A549 (cell line): ENCODE results near the gene PHF10. TPM values are rescaled to one million over a fixed set of nuclear protein-coding genes. Genes with fewer than 3 reads are reported as not detected.

Experiments
- ATAC-seq, 2 experiments: fragments of 200-7000 bp in 1 of 2; fragments of >200 bp in 1 of 2; cut with Nextera tagmentation in 1 of 2; cut with Tn5 transposase in 1 of 2; 3 replicates each; pipeline versions ENCODE4 v1.8.0 to v1.9.1; 2018 to 2020; ENCODE audit warnings: mild to moderate bottlenecking in 1 of 2, moderate library complexity in 1 of 2
- CTCF ChIA-PET: fragments of 300-600 bp; sonication (Branson Sonifier 250); formaldehyde crosslinking; extraction: SDS; loops from one replicate; lab custom pipeline; 2021; ENCODE audit warnings: antibody characterized with exemption, inconsistent platforms; lab: Yijun Ruan, JAX
- POLR2A ChIA-PET: fragments of 350-600 bp; formaldehyde crosslinking; extraction: SDS; loops from one replicate; lab custom pipeline; 2021; ENCODE audit warnings: antibody characterized with exemption, inconsistent platforms; lab: Yijun Ruan, JAX
- DNase-seq, 2 experiments: peaks; one replicate each; pipeline versions ENCODE4 v3.0.0 to v3.0.0-alpha.2; 2011 to 2016; ENCODE audit warnings: low read depth in 1 of 2, low spot score in 1 of 2
- FAIRE-seq: peaks from 2 replicates; lab custom pipeline; 2011; peaks lifted over from hg19 to GRCh38; lab: Jason Lieb, UNC
- H3K27ac ChIP-seq, 2 experiments: fragments of >200 bp; sonication (Bioruptor Twin); formaldehyde crosslinking; 3 replicates each; pipeline ENCODE4 v1.5.1; 2016 to 2017
- H3K4me1 ChIP-seq: fragments of >200 bp; sonication (Bioruptor Twin); formaldehyde crosslinking; 3 replicates; pipeline ENCODE4 v1.6.1; 2016
- H3K4me2 ChIP-seq: fragments of >200 bp; sonication (Bioruptor Twin); formaldehyde crosslinking; 3 replicates; pipeline ENCODE4 v1.6.1; 2016
- H3K4me3 ChIP-seq: fragments of >200 bp; sonication (Bioruptor Twin); formaldehyde crosslinking; 3 replicates; pipeline ENCODE4 v1.5.1; 2016
- H3K9me3 ChIP-seq: fragments of >200 bp; sonication (Bioruptor Twin); formaldehyde crosslinking; 3 replicates; pipeline ENCODE4 v1.6.1; 2016
- ATOH8 ChIP-seq: fragments of 250-450 bp; sonication (Bioruptor Pico); IDR thresholded peaks from 2 replicates; pipeline ENCODE4 v1.5.0; 2020; ENCODE audit warnings: low read depth, mild to moderate bottlenecking, moderate library complexity
- BCL3 ChIP-seq: fragments of >200 bp; sonication (Bioruptor Twin); formaldehyde crosslinking; IDR thresholded peaks from 3 replicates; pipeline ENCODE4 v1.6.1; 2016
- E2F6 ChIP-seq: IDR thresholded peaks from 2 replicates; pipeline ENCODE4 v1.6.1; 2012; ENCODE audit warnings: low read depth, borderline replicate concordance
- EP300 ChIP-seq, 2 experiments: fragments of >200 bp; sonication (Bioruptor Twin); formaldehyde crosslinking; IDR thresholded peaks; 2 replicates in 1 of 2; 3 replicates in 1 of 2; pipeline ENCODE4 v1.6.1; 2016 to 2017
- ESRRA ChIP-seq: fragments of 150-350 bp; IDR thresholded peaks from 2 replicates; pipeline ENCODE4 v1.6.1; 2014; ENCODE audit warnings: mild to moderate bottlenecking, low read length, borderline replicate concordance
- FOSB ChIP-seq: fragments of 250-450 bp; sonication (Bioruptor Pico); IDR thresholded peaks from 2 replicates; pipeline ENCODE4 v1.5.0; 2020; ENCODE audit warnings: mild to moderate bottlenecking, moderate library complexity
- HDAC2 ChIP-seq: fragments of 200-600 bp; sonication (generic); IDR thresholded peaks from 2 replicates; pipeline ENCODE4 v1.6.1; 2016
- HOXA7 ChIP-seq: fragments of 250-450 bp; sonication (Bioruptor Pico); IDR thresholded peaks from 2 replicates; pipeline ENCODE4 v1.5.0; 2020; ENCODE audit warnings: mild to moderate bottlenecking, moderate library complexity
- HOXB13 ChIP-seq: fragments of 250-450 bp; sonication (Bioruptor Pico); IDR thresholded peaks from 2 replicates; pipeline ENCODE4 v1.5.0; 2020; ENCODE audit warnings: low read depth, mild to moderate bottlenecking, moderate library complexity
- HOXB5 ChIP-seq: fragments of 250-450 bp; sonication (Bioruptor Pico); IDR thresholded peaks from 2 replicates; pipeline ENCODE4 v1.5.0; 2020; ENCODE audit warnings: mild to moderate bottlenecking, moderate library complexity
- JUN ChIP-seq, 2 experiments: fragments of >200 bp; sonication (Bioruptor Twin); formaldehyde crosslinking; IDR thresholded peaks; 2 replicates in 1 of 2; 3 replicates in 1 of 2; pipeline ENCODE4 v1.6.1; 2016 to 2017
- JUNB ChIP-seq: fragments of >200 bp; sonication (Bioruptor Twin); formaldehyde crosslinking; IDR thresholded peaks from 2 replicates; pipeline ENCODE4 v1.6.1; 2016
- KDM1A ChIP-seq: fragments of 200-600 bp; sonication (generic); IDR thresholded peaks from 2 replicates; pipeline ENCODE4 v1.6.1; 2016; ENCODE audit warnings: low read depth, mild to moderate bottlenecking
- MAX ChIP-seq: IDR thresholded peaks from 2 replicates; pipeline ENCODE4 v1.6.1; 2012
- MYC ChIP-seq: IDR thresholded peaks from 2 replicates; pipeline ENCODE4 v1.6.1; 2012; ENCODE audit warnings: mild to moderate bottlenecking, inconsistent platforms, low read length, improper control_type of control experiment, borderline replicate concordance
- NFE2L2 ChIP-seq: fragments of 150-350 bp; conservative IDR thresholded peaks from 2 replicates; pipeline ENCODE4 v1.6.1; 2014; ENCODE audit warnings: low read length
- NPAS2 ChIP-seq: fragments of 250-450 bp; sonication (Bioruptor Pico); IDR thresholded peaks from 2 replicates; pipeline ENCODE4 v1.8.0; 2022; ENCODE audit warnings: mild to moderate bottlenecking, moderate library complexity, borderline replicate concordance
- POLR2AphosphoS2 ChIP-seq: conservative IDR thresholded peaks from 2 replicates; pipeline ENCODE4 v1.6.1; 2012; ENCODE audit warnings: low read length, improper control_type of control experiment, inconsistent platforms
- RAD21 ChIP-seq, 2 experiments: fragments of >200 bp in 1 of 2; sonication (Bioruptor Twin) in 1 of 2; formaldehyde crosslinking in 1 of 2; IDR thresholded peaks in 1 of 2; conservative IDR thresholded peaks in 1 of 2; 2 replicates in 1 of 2; 3 replicates in 1 of 2; pipeline ENCODE4 v1.6.1; 2012 to 2018; ENCODE audit warnings: inconsistent platforms in 1 of 2
- RARB ChIP-seq: fragments of 250-450 bp; sonication (Bioruptor Pico); IDR thresholded peaks from 2 replicates; pipeline ENCODE4 v1.8.0; 2021; ENCODE audit warnings: mild to moderate bottlenecking, moderate library complexity
- RNF2 ChIP-seq: fragments of 200-600 bp; sonication (generic); IDR thresholded peaks from 2 replicates; pipeline ENCODE4 v1.6.1; 2016; ENCODE audit warnings: low read depth, mild to moderate bottlenecking, antibody characterized with exemption, moderate library complexity, borderline replicate concordance
- SMC3 ChIP-seq: fragments of >200 bp; sonication (Bioruptor Twin); formaldehyde crosslinking; IDR thresholded peaks from 3 replicates; pipeline ENCODE4 v1.6.1; 2018; ENCODE audit warnings: inconsistent platforms
- SREBF2 ChIP-seq: fragments of 450-650 bp; IDR thresholded peaks from 2 replicates; pipeline ENCODE4 v1.6.1; 2014; ENCODE audit warnings: mild to moderate bottlenecking, moderate library complexity
- TP53 ChIP-seq: fragments of 250-450 bp; sonication (Bioruptor Pico); IDR thresholded peaks from 2 replicates; pipeline ENCODE4 v1.5.0; 2021; ENCODE audit warnings: mild to moderate bottlenecking, moderate library complexity
- ZFP36 ChIP-seq: fragments of 450-650 bp; IDR thresholded peaks from 2 replicates; pipeline ENCODE4 v1.6.1; 2014; ENCODE audit warnings: borderline replicate concordance; ENCODE audit not compliant: partially characterized antibody
- ZNF302 ChIP-seq: fragments of 250-450 bp; sonication (Bioruptor Pico); IDR thresholded peaks from 2 replicates; pipeline ENCODE4 v1.9.0; 2021; ENCODE audit warnings: inconsistent platforms, mild to moderate bottlenecking, moderate library complexity
- ZSCAN20 ChIP-seq: fragments of 250-450 bp; sonication (Bioruptor Pico); IDR thresholded peaks from 2 replicates; pipeline ENCODE4 v1.8.0; 2022; ENCODE audit warnings: mild to moderate bottlenecking, moderate library complexity
- WGBS: methylation state at CpG from one replicate; pipeline ENCODE4 v1.1.6; 2017; ENCODE audit errors: missing lambda C conversion rate; 5-methylcytosine and 5-hydroxymethylcytosine counted together
- polyA plus RNA-seq, 4 experiments: library from polyadenylated mRNA; depleted of rRNA in 3 of 4; stranded (reverse); fragments of >200 nt; fragmentation: RNase III in 1 of 4; extraction: RNeasy Plus Mini Kit Qiagen cat#74134 plus additional on column Dnase treatment in 1 of 4; gene quantifications; 2 replicates in 3 of 4; 3 replicates in 1 of 4; pipeline ENCODE4 v1.2.3, GENCODE V29; 2011 to 2017

PHF10 gene
- polyA plus RNA-seq, 2 of the 4 experiments (the other 2 are of a cell fraction), result 21.9 to 29.6 TPM

- Histone ChIP-seq H3K4me2 (no peak overlapping the region), H3K9me3 (no peaks in the 10 kb centered on the region), H3K4me3 (no peak overlapping the region), H3K27ac (no peak overlapping the region), H3K4me1 (no peaks in the 10 kb centered on the region)
- CTCF ChIA-PET, result no interaction called here
- FAIRE-seq (no peak), ATAC-seq (no peak), DNase-seq (no peak)
- POLR2A ChIA-PET, result interaction anchor here (1.1 kb wide), 1 partner anchor 16 kb away, joined by 3 read pairs; no protein-coding TSS in a partner anchor
- TF ChIP-seq SMC3 (no peak), JUNB (no peak), TP53 (CRISPR knock-in tag) (no peak), KDM1A (no peak), NPAS2 (no peak), MYC (no peak)
Measured at GRCh38 chr6:169741344-169741743, 17.0 kb upstream of the PHF10 start.

GRCh38 chr6:169738976-169739529 is 14.8 kb upstream of the PHF10 start:
- FAIRE-seq (no peak), DNase-seq (no peak), ATAC-seq (no peak)
- Histone ChIP-seq H3K9me3 (no peaks in the 10 kb centered on the region), H3K4me1 (no peaks in the 10 kb centered on the region), H3K4me3 (no peak overlapping the region), H3K4me2 (no peak overlapping the region), H3K27ac (no peak overlapping the region)
- TF ChIP-seq JUN (IDR thresholded peaks at IDR 0.05), result no peak
- no peak for TF ChIP-seq ATOH8 (CRISPR knock-in tag)
- no peak for TF ChIP-seq HDAC2
- TF ChIP-seq MAX, result no peak
- no peak for TF ChIP-seq TP53 (CRISPR knock-in tag)
- TF ChIP-seq EP300 (IDR thresholded peaks at IDR 0.05), result no peak
- no peak for TF ChIP-seq RARB (CRISPR knock-in tag)
- TF ChIP-seq SMC3, result no peak
- TF ChIP-seq ZNF302 (CRISPR knock-in tag), result no peak
- TF ChIP-seq SREBF2, result no peak
- CTCF ChIA-PET, result no interaction called here
- POLR2A ChIA-PET, result no interaction called here
- 76% methylated on average over 2 of the region's 2 CpGs for WGBS

- no peak for FAIRE-seq
Measured at GRCh38 chr6:169738204-169738975, 14.1 kb upstream of the PHF10 start.

More at GRCh38 chr6:169738204-169738975, 14.1 kb upstream of the PHF10 start:
- ATAC-seq (no peak), DNase-seq (no peak)
- Histone ChIP-seq H3K4me3 (no peak overlapping the region), H3K9me3 (no peaks in the 10 kb centered on the region; the same call in 2 of the 3 replicates), H3K4me2 (no peak overlapping the region), H3K4me1 (no peaks in the 10 kb centered on the region), H3K27ac (no peak overlapping the region)
- WGBS, result 66% methylated on average over 7 of the region's 9 CpGs
- no peak for TF ChIP-seq SREBF2
- TF ChIP-seq ESRRA, result no peak
- no peak for TF ChIP-seq KDM1A
- TF ChIP-seq MYC, result no peak
- TF ChIP-seq HOXA7 (CRISPR knock-in tag), result no peak
- no peak for TF ChIP-seq HOXB13 (CRISPR knock-in tag)
- no peak for TF ChIP-seq RAD21 (conservative IDR thresholded peaks at IDR 0.05 in 1 of 2, IDR thresholded peaks at IDR 0.05 in 1 of 2)
- no peak for TF ChIP-seq ZFP36
- TF ChIP-seq FOSB (CRISPR knock-in tag), result no peak
- no peak for TF ChIP-seq ATOH8 (CRISPR knock-in tag)
- no peak for TF ChIP-seq ZSCAN20 (CRISPR knock-in tag)
- no peak for TF ChIP-seq NFE2L2
- no peak for TF ChIP-seq POLR2AphosphoS2
- no peak for TF ChIP-seq RNF2
- TF ChIP-seq E2F6, result no peak
- no peak for TF ChIP-seq BCL3
- no peak for TF ChIP-seq HOXB5 (CRISPR knock-in tag)
- CTCF ChIA-PET, result no interaction called here
- POLR2A ChIA-PET, result no interaction called here
